Pancreas (tissue), 10 donors: ENCODE results near the gene DOCK7. TPM values are rescaled to one million over a fixed set of nuclear protein-coding genes. Genes with fewer than 3 reads are reported as not detected.

ENCODE experiments used
- ATAC-seq, 4 donors: fragments of 200-7000 bp; cut with Tn5 transposase; one replicate each; pipeline versions ENCODE4 v1.8.0 to v1.9.1; 2020; ENCODE audit warnings: mild to moderate bottlenecking in 4 of 4, moderate library complexity in 4 of 4
- DNase-seq, 6 donors: peaks; one replicate each; pipeline ENCODE4 v3.0.0-alpha.2; 2020
- FAIRE-seq: peaks from 2 replicates; lab custom pipeline; 2012; peaks lifted over from hg19 to GRCh38; lab: Jason Lieb, UNC
- H3K27ac ChIP-seq, 4 donors: fragments of 200-600 bp; sonication (generic); 1 replicate in 3 of 4; 2 replicates in 1 of 4; pipeline versions ENCODE4 v1.5.0 to v1.8.0; 2020
- H3K27me3 ChIP-seq, 4 donors: fragments of 200-600 bp; one replicate each; pipeline ENCODE4 v1.8.0; 2021
- H3K36me3 ChIP-seq, 3 donors: fragments of 200-600 bp; sonication (generic) in 1 of 3; one replicate each; pipeline versions ENCODE4 v1.5.0 to v1.8.0; 2020 to 2021
- H3K4me1 ChIP-seq, 3 donors: fragments of 200-600 bp; one replicate each; pipeline ENCODE4 v1.8.0; 2021
- H3K4me3 ChIP-seq, 4 donors: fragments of 200-600 bp; sonication (generic) in 2 of 4; one replicate each; pipeline versions ENCODE4 v1.5.0 to v1.8.0; 2020 to 2021
- H3K9me3 ChIP-seq, 4 donors: fragments of 200-600 bp; one replicate each; pipeline ENCODE4 v1.8.0; 2021
- CTCF ChIP-seq, 4 donors: fragments of 200-600 bp; sonication (generic) in 3 of 4; IDR thresholded peaks; one replicate each; pipeline versions ENCODE4 v1.5.0 to v1.8.0; 2021; ENCODE audit warnings: antibody characterized with exemption in 4 of 4
- WGBS, 2 donors: extraction: QIAGEN DNeasy Blood & Tissue Kit; methylation state at CpG; one replicate each; pipeline ENCODE4 v1.1.7; 2013; 5-methylcytosine and 5-hydroxymethylcytosine counted together
- intact Hi-C, 3 donors: fragments of 100-400 bp; cut with DNase I; formaldehyde crosslinking; loops; one replicate each; pipeline versions ENCODE4 v1.11.1 to v1.14.2; 2022
- polyA plus RNA-seq, 2 donors: library from polyadenylated mRNA; stranded (reverse); fragments of 200-250 nt; gene quantifications; one replicate each; pipeline ENCODE4 v1.2.3, GENCODE V29; 2013
- total RNA-seq, 6 donors: library from RNA; stranded (reverse); fragmentation: NEBNext Ultra II Directional in 4 of 6; extraction: Animal tissue kit (Norgen Biotek cat#: 25700) in 4 of 6; gene quantifications; one replicate each; pipeline versions ENCODE4 v1.2.1 to v1.2.4, GENCODE V29; 2021 to 2023
- donor health status: healthy with polysubstance abuse.
- donor health status: DM: no; HTN: no; CAD: no; lungs with moderate emphysema.
- donor health status: DM: no; HTN: no; CAD: no.
- donor health status: control.
- donor health status: control.
- donor health status: Bipolar disorder and iron deficiency.
- donor health status: DM: yes; HTN: yes; CAD: no.
- donor health status: DM: no; HTN: no; CAD: no.
- donor health status: DM: no; HTN: no; CAD: no.
- donor health status: DM: yes; HTN: yes; CAD: no.

DOCK7 gene
- total and polyA plus RNA-seq, 8 donors: 4.4 to 22.5 (median 12.8) TPM

DNA sequence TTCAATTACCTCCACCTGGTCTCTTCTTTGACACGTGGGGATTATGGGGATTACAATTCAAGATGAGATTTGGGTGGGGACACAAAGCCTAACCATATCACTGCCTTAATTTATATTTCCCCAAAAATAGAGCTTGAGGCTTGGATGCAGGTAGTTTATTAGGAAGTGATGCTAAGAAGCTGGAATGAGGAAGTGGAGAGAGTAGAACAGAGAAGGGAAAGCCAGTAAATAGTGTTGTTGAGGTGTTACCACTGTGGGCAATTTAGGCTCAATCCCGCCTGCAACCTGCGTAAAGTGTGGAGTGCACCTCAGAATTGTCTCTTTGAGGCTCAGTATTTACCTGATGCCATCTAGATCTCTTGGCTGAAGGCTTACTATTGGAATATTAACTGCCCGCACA, 4.9 kb upstream of the DOCK7 start:
- no peak for TF ChIP-seq CTCF (IDR thresholded peaks at IDR 0.05)
- 89 to 95% methylated on average over 4 of the region's 4 CpGs for WGBS, 2 donors
- H3K4me3 ChIP-seq: no peak overlapping the region
- no peaks in the 10 kb centered on the region for H3K36me3 ChIP-seq
- DNase-seq (no peak), FAIRE-seq (no peak), ATAC-seq (no peak)
- H3K9me3 ChIP-seq: no peaks in the 10 kb centered on the region
- intact Hi-C loops: no loop called here
- peaks cover 10 to 18% (median 16%) of the 10 kb centered on the region in 3 donors for H3K4me1 ChIP-seq
- no peaks in the 10 kb centered on the region for H3K27me3 ChIP-seq
- no peak overlapping the region for H3K27ac ChIP-seq

GRCh38 chr1:62691062-62691844, 3.1 kb upstream of the DOCK7 start:
- H3K36me3 ChIP-seq: no peaks in the 10 kb centered on the region
- no peak for FAIRE-seq
- no peaks in the 10 kb centered on the region for H3K27me3 ChIP-seq
- WGBS, 2 donors: 89 to 90% methylated on average over 2 of the region's 2 CpGs
- ATAC-seq: no peak
- H3K4me3 ChIP-seq: no peak overlapping the region
- peaks cover 10 to 23% (median 16%) of the 10 kb centered on the region in 3 donors for H3K4me1 ChIP-seq
- intact Hi-C loops: no loop called here
- no peak for DNase-seq
- TF ChIP-seq CTCF (IDR thresholded peaks at IDR 0.05): no peak
- H3K9me3 ChIP-seq: no peaks in the 10 kb centered on the region
- peak overlapping the region in 1 of 4 donors; percentile 1 for H3K27ac ChIP-seq

- no peaks in the 10 kb centered on the region for H3K27me3 ChIP-seq
- H3K9me3 ChIP-seq: no peaks in the 10 kb centered on the region
- FAIRE-seq (no peak), ATAC-seq (peak in 1 of 4 donors; percentile 10), DNase-seq (no peak)
- peak overlapping the region in 3 of 4 donors; percentile 4 to 66 (median 46) for H3K27ac ChIP-seq
- H3K4me1 ChIP-seq: peaks cover 10 to 34% (median 21%) of the 10 kb centered on the region in 3 donors
- intact Hi-C loops: no loop called here
- no peak overlapping the region for H3K4me3 ChIP-seq
- no peak for TF ChIP-seq CTCF (IDR thresholded peaks at IDR 0.05)
- no peaks in the 10 kb centered on the region for H3K36me3 ChIP-seq
- 89 to 90% methylated on average over 1 of the region's 1 CpG for WGBS, 2 donors
These were observed 1.3 kb upstream of the DOCK7 start for GRCh38 chr1:62689524-62689923.

GRCh38 chr1:62688687-62689085, 500 bp upstream of the DOCK7 start:
- peak; percentile 12 to 24 (median 15) for ATAC-seq
- Histone ChIP-seq H3K36me3 (no peaks in the 10 kb centered on the region), H3K27ac (peak overlapping the region; percentile 53 to 88 (median 84)), H3K9me3 (no peaks in the 10 kb centered on the region), H3K4me3 (peak overlapping the region; percentile 70 to 85 (median 81)), H3K4me1 (peaks cover 10 to 34% (median 21%) of the 10 kb centered on the region in 3 donors), H3K27me3 (no peaks in the 10 kb centered on the region)
- 0% methylated on average over 10 of the region's 10 CpGs for WGBS, 2 donors
- intact Hi-C loops: no loop called here
- FAIRE-seq: no peak
- TF ChIP-seq CTCF (IDR thresholded peaks at IDR 0.05): no peak
- no peak for DNase-seq

DNA sequence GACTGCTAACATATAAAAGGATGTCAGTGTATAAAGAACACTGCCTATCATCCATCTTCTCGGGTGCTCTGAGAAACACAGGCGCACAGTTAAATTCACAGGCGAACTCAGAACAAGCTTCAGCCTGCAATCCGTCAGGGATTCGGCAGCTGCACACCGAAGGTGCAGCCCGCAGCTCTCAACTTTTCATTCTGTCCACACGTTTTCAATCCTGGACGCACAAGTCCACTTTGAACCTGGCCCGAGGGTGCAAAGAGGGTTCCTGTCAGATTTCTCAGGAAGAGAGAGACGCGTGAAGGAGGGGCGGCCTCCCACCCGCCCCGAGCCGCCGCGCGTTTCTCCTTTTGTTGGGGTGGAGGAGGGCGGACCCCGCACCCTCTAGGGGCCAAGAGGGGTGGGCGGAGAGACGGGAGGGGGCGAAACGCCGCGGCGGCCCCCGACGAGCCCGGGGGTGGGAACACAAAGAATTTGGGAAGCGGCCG, 724 bp downstream of the DOCK7 start:
- Histone ChIP-seq H3K4me1 (peaks cover 10 to 34% (median 21%) of the 10 kb centered on the region in 3 donors), H3K36me3 (no peaks in the 10 kb centered on the region), H3K4me3 (peak overlapping the region; percentile 70 to 85 (median 81)), H3K27me3 (no peaks in the 10 kb centered on the region), H3K27ac (peak overlapping the region; percentile 53 to 88 (median 84)), H3K9me3 (no peaks in the 10 kb centered on the region)
- TF ChIP-seq CTCF (IDR thresholded peaks at IDR 0.05): no peak
- DNase-seq: peak in 4 of 6 donors; percentile 13 to 30 (median 22)
- WGBS, 2 donors: 0 to 1% methylated on average over 22 to 33 of the region's 33 CpGs
- FAIRE-seq: no peak
- intact Hi-C loops: no loop called here
- ATAC-seq: peak; percentile 10 to 37 (median 32)
